BLaER1 (cell line): ENCODE results near the gene AKAP6.

Experiments
- H3K27ac ChIP-seq: shearing (Covaris generic); formaldehyde crosslinking; 2 replicates; pipeline ENCODE4 v1.8.1; 2022
- H3K27me3 ChIP-seq: shearing (Covaris generic); formaldehyde crosslinking; 2 replicates; pipeline ENCODE4 v1.8.1; 2022
- H3K36me3 ChIP-seq: shearing (Covaris generic); formaldehyde crosslinking; 2 replicates; pipeline ENCODE4 v1.8.1; 2022
- H3K4me1 ChIP-seq: shearing (Covaris generic); formaldehyde crosslinking; 2 replicates; pipeline ENCODE4 v1.8.1; 2022
- H3K4me2 ChIP-seq: shearing (Covaris generic); formaldehyde crosslinking; 2 replicates; pipeline ENCODE4 v1.8.1; 2022
- H3K4me3 ChIP-seq: shearing (Covaris generic); formaldehyde crosslinking; 2 replicates; pipeline ENCODE4 v1.8.1; 2022
- H3K9ac ChIP-seq: shearing (Covaris generic); formaldehyde crosslinking; 2 replicates; pipeline ENCODE4 v1.8.1; 2022
- H3K9me3 ChIP-seq: shearing (Covaris generic); formaldehyde crosslinking; 2 replicates; pipeline ENCODE4 v1.8.1; 2022
- H4K20me1 ChIP-seq: shearing (Covaris generic); formaldehyde crosslinking; 2 replicates; pipeline ENCODE4 v1.8.1; 2022
- Cebpa-rat ChIP-seq: shearing (Covaris generic); IDR thresholded peaks from 2 replicates; pipeline ENCODE4 v1.8.1; 2022

AKAP6 gene

GRCh38 chr14:32809255-32809654 is 480.2 kb downstream of the AKAP6 start:
- H3K9me3 ChIP-seq = peaks cover 12% of the 10 kb centered on the region
- no peak overlapping the region for H3K27ac ChIP-seq
- H4K20me1 ChIP-seq = no peaks in the 10 kb centered on the region
- no peaks in the 10 kb centered on the region for H3K27me3 ChIP-seq
- no peak for TF ChIP-seq Cebpa-rat
- no peaks in the 10 kb centered on the region for H3K36me3 ChIP-seq
- no peak overlapping the region for H3K4me3 ChIP-seq
- H3K9ac ChIP-seq = no peak overlapping the region
- H3K4me1 ChIP-seq = no peaks in the 10 kb centered on the region
- H3K4me2 ChIP-seq = peak overlapping the region; percentile 12; the same call in 1 of the 2 replicates

GRCh38 chr14:32813401-32813800 is 484.3 kb downstream of the AKAP6 start:
- Histone ChIP-seq H3K9me3 (no peaks in the 10 kb centered on the region), H3K4me3 (no peak overlapping the region), H3K4me1 (no peaks in the 10 kb centered on the region), H3K9ac (no peak overlapping the region), H3K4me2 (no peak overlapping the region), H3K36me3 (no peaks in the 10 kb centered on the region), H3K27me3 (no peaks in the 10 kb centered on the region), H3K27ac (no peak overlapping the region), H4K20me1 (no peaks in the 10 kb centered on the region)
- TF ChIP-seq Cebpa-rat = no peak

- Histone ChIP-seq H3K27me3 (no peaks in the 10 kb centered on the region), H3K27ac (no peak overlapping the region), H3K9me3 (no peaks in the 10 kb centered on the region), H3K4me1 (no peaks in the 10 kb centered on the region), H3K4me2 (no peak overlapping the region), H3K9ac (no peak overlapping the region), H3K4me3 (no peak overlapping the region), H4K20me1 (no peaks in the 10 kb centered on the region), H3K36me3 (no peaks in the 10 kb centered on the region)
- TF ChIP-seq Cebpa-rat = no peak
Observed at GRCh38 chr14:32814721-32815120, 485.6 kb downstream of the AKAP6 start.

- Histone ChIP-seq H3K4me1 (no peaks in the 10 kb centered on the region), H3K36me3 (no peaks in the 10 kb centered on the region), H3K27ac (no peak overlapping the region), H3K27me3 (no peaks in the 10 kb centered on the region), H3K9ac (no peak overlapping the region), H3K4me2 (no peak overlapping the region), H3K4me3 (no peak overlapping the region), H4K20me1 (no peaks in the 10 kb centered on the region), H3K9me3 (no peaks in the 10 kb centered on the region)
- TF ChIP-seq Cebpa-rat = no peak
Observed at GRCh38 chr14:32816588-32816987, 487.5 kb downstream of the AKAP6 start.

GRCh38 chr14:32817780-32818179 is 488.7 kb downstream of the AKAP6 start:
- H3K9ac ChIP-seq = no peak overlapping the region
- H3K4me3 ChIP-seq = no peak overlapping the region
- no peak for TF ChIP-seq Cebpa-rat
- H3K9me3 ChIP-seq = no peaks in the 10 kb centered on the region
- H3K27me3 ChIP-seq = no peaks in the 10 kb centered on the region
- H3K4me2 ChIP-seq = no peak overlapping the region
- no peaks in the 10 kb centered on the region for H3K36me3 ChIP-seq
- H4K20me1 ChIP-seq = no peaks in the 10 kb centered on the region
- no peaks in the 10 kb centered on the region for H3K4me1 ChIP-seq
- H3K27ac ChIP-seq = no peak overlapping the region

GRCh38 chr14:32818581-32818980 is 489.5 kb downstream of the AKAP6 start:
- no peaks in the 10 kb centered on the region for H4K20me1 ChIP-seq
- H3K9me3 ChIP-seq = no peaks in the 10 kb centered on the region
- H3K4me3 ChIP-seq = no peak overlapping the region
- no peak for TF ChIP-seq Cebpa-rat
- H3K27me3 ChIP-seq = no peaks in the 10 kb centered on the region
- H3K9ac ChIP-seq = no peak overlapping the region
- no peak overlapping the region for H3K27ac ChIP-seq
- no peaks in the 10 kb centered on the region for H3K36me3 ChIP-seq
- H3K4me2 ChIP-seq = no peak overlapping the region
- H3K4me1 ChIP-seq = no peaks in the 10 kb centered on the region

- no peak overlapping the region for H3K9ac ChIP-seq
- H3K4me1 ChIP-seq = peaks cover 7% of the 10 kb centered on the region
- H3K27me3 ChIP-seq = no peaks in the 10 kb centered on the region
- H3K36me3 ChIP-seq = no peaks in the 10 kb centered on the region
- no peak overlapping the region for H3K4me3 ChIP-seq
- no peak overlapping the region for H3K27ac ChIP-seq
- H4K20me1 ChIP-seq = no peaks in the 10 kb centered on the region
- H3K4me2 ChIP-seq = no peak overlapping the region
- TF ChIP-seq Cebpa-rat = no peak
- H3K9me3 ChIP-seq = no peaks in the 10 kb centered on the region
Observed at GRCh38 chr14:32820181-32820580, 491.1 kb downstream of the AKAP6 start.

- no peak for TF ChIP-seq Cebpa-rat
- H3K36me3 ChIP-seq = no peaks in the 10 kb centered on the region
- no peaks in the 10 kb centered on the region for H3K9me3 ChIP-seq
- H4K20me1 ChIP-seq = no peaks in the 10 kb centered on the region
- H3K4me1 ChIP-seq = peaks cover 7% of the 10 kb centered on the region
- H3K9ac ChIP-seq = no peak overlapping the region
- H3K27me3 ChIP-seq = no peaks in the 10 kb centered on the region
- no peak overlapping the region for H3K4me2 ChIP-seq
- no peak overlapping the region for H3K27ac ChIP-seq
- no peak overlapping the region for H3K4me3 ChIP-seq
Observed at GRCh38 chr14:32820682-32821081, 491.6 kb downstream of the AKAP6 start.

GRCh38 chr14:32821964-32822653 is 493.0 kb downstream of the AKAP6 start:
- Histone ChIP-seq H3K4me2 (no peak overlapping the region), H3K27ac (no peak overlapping the region), H3K27me3 (no peaks in the 10 kb centered on the region), H3K36me3 (no peaks in the 10 kb centered on the region), H3K4me3 (no peak overlapping the region), H3K9me3 (no peaks in the 10 kb centered on the region), H3K4me1 (peaks cover 7% of the 10 kb centered on the region), H3K9ac (no peak overlapping the region), H4K20me1 (no peaks in the 10 kb centered on the region)
- no peak for TF ChIP-seq Cebpa-rat

- peaks cover 7% of the 10 kb centered on the region for H3K4me1 ChIP-seq
- no peaks in the 10 kb centered on the region for H3K9me3 ChIP-seq
- no peaks in the 10 kb centered on the region for H4K20me1 ChIP-seq
- H3K27me3 ChIP-seq = no peaks in the 10 kb centered on the region
- no peak overlapping the region for H3K4me3 ChIP-seq
- H3K36me3 ChIP-seq = no peaks in the 10 kb centered on the region
- no peak overlapping the region for H3K4me2 ChIP-seq
- H3K9ac ChIP-seq = no peak overlapping the region
- no peak for TF ChIP-seq Cebpa-rat
- no peak overlapping the region for H3K27ac ChIP-seq
Observed at GRCh38 chr14:32823706-32824105, 494.6 kb downstream of the AKAP6 start.

- no peaks in the 10 kb centered on the region for H3K27me3 ChIP-seq
- no peak overlapping the region for H3K4me3 ChIP-seq
- no peaks in the 10 kb centered on the region for H3K9me3 ChIP-seq
- H4K20me1 ChIP-seq = no peaks in the 10 kb centered on the region
- no peak for TF ChIP-seq Cebpa-rat
- peaks cover 7% of the 10 kb centered on the region for H3K4me1 ChIP-seq
- no peaks in the 10 kb centered on the region for H3K36me3 ChIP-seq
- H3K9ac ChIP-seq = no peak overlapping the region
- H3K4me2 ChIP-seq = no peak overlapping the region
- no peak overlapping the region for H3K27ac ChIP-seq
Observed at GRCh38 chr14:32824195-32824594, 495.1 kb downstream of the AKAP6 start.
